HG03045 (cell line): Measurements from ENCODE around the gene CD70.
"Not testable (repeated sequence)": the region's sequence is repeated elsewhere in the genome, so short reads cannot be mapped to it uniquely, and the experiment has no call there.

Source experiments
- ATAC-seq: cut with Tn5 transposase; IDR thresholded peaks from one replicate; pipeline ENCODE4 v1.9.1; 2021; ENCODE audit warnings: mild to moderate bottlenecking, moderate library complexity; ENCODE audit not compliant: unreplicated experiment

CD70 gene

GRCh38 chr19:6598254-6598892 is 7.4 kb upstream of the CD70 start:
- not testable (repeated sequence) for ATAC-seq

DNA sequence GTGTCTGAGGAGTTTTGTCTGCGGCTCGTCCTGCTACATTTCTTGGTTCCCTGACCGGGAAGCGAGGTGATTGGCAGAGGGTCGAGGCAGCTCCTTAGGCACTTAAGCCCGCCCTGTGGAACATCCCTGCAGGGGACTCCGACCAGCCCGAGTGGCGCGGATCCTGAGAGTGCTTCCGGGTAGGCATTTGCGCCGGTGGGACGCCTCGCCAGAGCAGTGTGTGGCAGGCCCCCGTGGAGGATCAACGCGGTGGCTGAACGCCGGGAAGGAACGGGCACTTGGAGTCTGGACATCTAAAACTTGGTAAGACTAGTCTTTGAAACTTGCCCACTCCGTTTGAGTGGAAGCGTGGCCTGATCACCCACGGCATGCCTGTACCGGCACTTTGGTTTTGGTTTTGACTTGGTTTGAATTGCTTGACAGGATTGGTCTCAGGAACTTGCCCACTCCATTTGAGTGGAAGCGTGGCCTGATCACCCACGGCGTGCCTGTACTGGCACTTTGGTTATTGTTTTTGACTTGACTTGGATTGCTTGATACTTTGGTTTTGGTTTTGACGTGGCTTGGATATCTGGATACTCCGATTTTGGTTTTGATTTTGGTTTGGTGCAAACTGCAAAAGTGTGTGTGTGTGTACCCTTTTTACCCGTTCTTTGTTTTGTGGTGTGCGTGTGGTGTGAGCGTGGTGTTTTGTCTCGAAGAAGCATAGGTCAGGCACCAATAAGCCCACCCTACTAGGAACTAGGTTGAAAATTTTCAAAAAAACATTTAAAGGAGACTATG is 6.7 kb upstream of the CD70 start:
- not testable (repeated sequence) for ATAC-seq

- ATAC-seq, result no peak
Observed at GRCh38 chr19:6596621-6597020, 5.7 kb upstream of the CD70 start.

DNA sequence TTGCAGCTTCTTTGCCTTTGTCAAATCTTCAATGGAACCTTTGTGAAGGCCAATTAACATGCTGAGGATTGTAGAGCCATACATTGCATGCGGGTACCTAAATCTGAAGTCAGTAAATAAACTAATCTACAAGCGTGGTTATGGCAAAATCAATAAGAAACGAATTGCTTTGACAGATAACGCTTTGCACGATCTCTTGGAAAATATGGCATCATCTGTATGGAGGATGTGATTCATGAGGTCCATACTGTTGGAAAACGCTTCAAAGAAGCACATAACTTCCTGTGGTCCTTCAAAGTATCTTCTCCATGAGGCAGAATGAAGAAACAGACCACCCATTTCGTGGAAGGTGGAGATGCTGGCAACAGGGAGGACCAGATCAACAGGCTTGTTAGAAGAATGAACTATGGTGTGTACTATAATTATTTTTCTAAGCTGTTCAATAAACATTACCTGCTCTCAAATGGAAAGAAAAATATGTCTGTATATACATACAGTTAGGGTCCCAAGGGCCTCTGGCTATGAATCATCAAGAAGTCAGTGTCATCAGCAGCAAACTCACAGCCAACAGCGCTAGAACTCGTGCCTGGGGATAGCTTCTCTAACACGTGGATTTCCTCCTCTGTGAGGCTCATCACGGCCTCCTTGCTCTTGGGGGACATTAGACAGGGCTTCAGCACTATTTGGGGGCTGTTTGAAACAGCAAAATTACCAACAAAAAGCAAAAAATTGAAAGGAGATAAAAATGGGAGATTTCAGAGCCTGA is 2.9 kb upstream of the CD70 start:
- no peak for ATAC-seq

DNA sequence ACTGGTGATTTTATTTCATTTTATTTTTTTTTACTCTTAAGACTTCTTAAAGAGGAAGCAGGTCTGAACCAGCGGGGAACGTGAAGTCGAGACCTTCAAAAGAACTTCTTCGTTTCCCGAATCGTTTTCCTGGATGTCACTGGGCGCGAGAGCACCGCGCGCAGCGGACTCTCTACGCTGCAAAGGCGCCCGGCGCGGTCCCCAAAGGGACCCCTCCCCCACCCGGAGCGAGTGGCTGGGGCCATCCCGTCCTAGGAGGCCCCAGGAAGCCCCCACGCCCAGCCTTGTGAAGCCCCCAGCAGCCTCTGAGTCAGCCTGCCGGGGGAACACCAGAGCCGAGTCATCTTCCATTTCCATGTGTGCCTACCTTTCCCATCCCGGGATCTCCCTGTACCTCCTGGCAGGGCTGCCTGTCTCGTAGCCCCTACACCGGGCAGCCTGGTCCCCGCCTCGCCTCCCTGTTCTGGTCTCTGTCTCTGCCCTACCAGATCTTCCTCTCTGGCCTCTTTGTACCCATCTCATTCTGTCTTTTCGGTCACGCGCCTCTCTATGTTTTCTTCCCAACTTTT is 608 bp downstream of the CD70 start:
- peak; percentile 18 for ATAC-seq

GRCh38 chr19:6589711-6590257 is 1.2 kb downstream of the CD70 start:
- ATAC-seq, result no peak

GRCh38 chr19:6588508-6589345 is 2.2 kb downstream of the CD70 start:
- ATAC-seq, result no peak

GRCh38 chr19:6587998-6588507 is 2.9 kb downstream of the CD70 start:
- ATAC-seq, result no peak

GRCh38 chr19:6587093-6587820 is 3.7 kb downstream of the CD70 start:
- ATAC-seq, result no peak

DNA sequence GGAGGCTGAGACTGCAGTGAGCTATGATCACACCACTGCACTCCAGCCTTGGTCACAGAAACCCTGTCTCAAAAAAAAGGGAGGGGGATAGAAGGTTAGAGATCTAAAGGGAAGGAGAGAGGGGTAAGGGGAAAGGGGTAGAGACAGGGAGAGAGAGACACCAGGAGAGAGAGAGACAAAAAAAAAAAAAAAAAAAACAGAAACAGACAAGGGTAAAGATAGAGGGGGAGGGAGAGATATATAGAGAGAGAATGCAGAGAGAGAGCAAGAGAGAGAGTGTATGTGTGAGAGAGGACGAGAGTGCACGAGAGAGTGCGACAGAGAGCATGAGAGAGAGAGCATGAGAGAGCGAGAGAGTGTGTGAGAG is 4.2 kb downstream of the CD70 start:
- ATAC-seq, result no peak

- ATAC-seq, result no peak
Observed at GRCh38 chr19:6586056-6586455, 4.9 kb downstream of the CD70 start.

GRCh38 chr19:6582515-6583484 is 8.2 kb downstream of the CD70 start:
- ATAC-seq, result not testable (repeated sequence)

GRCh38 chr19:6580313-6580712 is 10.6 kb downstream of the CD70 start:
- no peak for ATAC-seq

- ATAC-seq, result no peak
Observed at GRCh38 chr19:6579450-6580178, 11.3 kb downstream of the CD70 start.

- peak; percentile 82 for ATAC-seq
Observed at GRCh38 chr19:6577476-6578125, 13.3 kb downstream of the CD70 start.

- ATAC-seq, result peak; percentile 5
Observed at GRCh38 chr19:6576869-6577475, 14.0 kb downstream of the CD70 start.

- ATAC-seq, result no peak
Observed at GRCh38 chr19:6573350-6573749, 17.6 kb downstream of the CD70 start.
